K562 (cell line): ENCODE measurements around the gene PSMD9. TPM values are rescaled to one million over a fixed set of nuclear protein-coding genes. Genes with fewer than 3 reads are reported as not detected.

Experiments used
- AFF4 ChIP-seq: sonication (generic); formaldehyde crosslinking; IDR thresholded peaks from 2 replicates; pipeline ENCODE4 v1.8.0; 2023; ENCODE audit warnings: mild to moderate bottlenecking, missing genetic modification reagents
- BCOR ChIP-seq: fragments of 450-650 bp; IDR thresholded peaks from 2 replicates; pipeline ENCODE4 v1.6.1; 2016
- CAMTA2 ChIP-seq: fragments of 250-450 bp; sonication (Bioruptor Pico); conservative IDR thresholded peaks from 2 replicates; pipeline ENCODE4 v1.5.1; 2022
- E2F1 ChIP-seq: sonication (generic); formaldehyde crosslinking; IDR thresholded peaks from 2 replicates; pipeline ENCODE4 v1.8.1; 2023; ENCODE audit warnings: mild to moderate bottlenecking, missing genetic modification reagents, moderate library complexity
- EWSR1 ChIP-seq: fragments of 450-650 bp; IDR thresholded peaks from 2 replicates; pipeline ENCODE4 v1.6.1; 2018; ENCODE audit warnings: borderline replicate concordance, mild to moderate bottlenecking, low read depth, moderate library complexity; ENCODE audit not compliant: partially characterized antibody
- GATA2 ChIP-seq: sonication (generic); formaldehyde crosslinking; IDR thresholded peaks from 2 replicates; pipeline ENCODE4 v1.4.0; 2020; ENCODE audit warnings: mild to moderate bottlenecking, missing genetic modification reagents
- KAT2B ChIP-seq: IDR thresholded peaks from one replicate; pipeline ENCODE4 v1.6.1; 2012; ENCODE audit warnings: low read depth, mild to moderate bottlenecking, control low read depth, inconsistent platforms, low read length, moderate library complexity
- MBD2 ChIP-seq: sonication (generic); IDR thresholded peaks from 2 replicates; pipeline ENCODE4 v1.6.1; 2016; ENCODE audit warnings: low read depth, borderline replicate concordance
- MCM5 ChIP-seq: fragments of 450-650 bp; IDR thresholded peaks from 2 replicates; pipeline ENCODE4 v1.6.1; 2016; ENCODE audit warnings: low read depth
- NRF1 ChIP-seq, 2 experiments: fragments of 450-650 bp; IDR thresholded peaks in 1 of 2; conservative IDR thresholded peaks in 1 of 2; 2 replicates each; pipeline ENCODE4 v1.6.1; 2014; ENCODE audit warnings: mild to moderate bottlenecking in 2 of 2
- SAP30 ChIP-seq: fragments of 200-600 bp; sonication (generic); IDR thresholded peaks from 2 replicates; pipeline ENCODE4 v1.6.1; 2012; ENCODE audit warnings: borderline replicate concordance, low read depth, mild to moderate bottlenecking, moderate library complexity, low read length, control low read depth, inconsistent platforms; ENCODE audit not compliant: insufficient read depth, poor library complexity, severe bottlenecking
- TCFL5 ChIP-seq: fragments of 250-450 bp; sonication (Bioruptor Pico); conservative IDR thresholded peaks from 2 replicates; pipeline ENCODE4 v1.6.1; 2021; ENCODE audit warnings: mild to moderate bottlenecking, moderate library complexity, matching md5 sums
- VEZF1 ChIP-seq: fragments of 200-800 bp; sonication (Bioruptor generic); IDR thresholded peaks from 2 replicates; pipeline ENCODE4 v1.6.1; 2017; ENCODE audit warnings: missing genetic modification characterization, missing compliant biosample characterization
- ZBTB12 ChIP-seq: fragments of 250-450 bp; sonication (Bioruptor Pico); IDR thresholded peaks from 2 replicates; pipeline ENCODE4 v1.4.0; 2020
- ZFPM2 ChIP-seq: fragments of 250-450 bp; sonication (Bioruptor Pico); IDR thresholded peaks from 2 replicates; pipeline ENCODE4 v1.5.1; 2022; ENCODE audit warnings: mild to moderate bottlenecking
- ZNF165 ChIP-seq: fragments of 250-450 bp; sonication (Bioruptor Pico); IDR thresholded peaks from 2 replicates; pipeline ENCODE4 v1.4.0; 2020; ENCODE audit warnings: borderline replicate concordance
- ZNF217 ChIP-seq: sonication (generic); formaldehyde crosslinking; IDR thresholded peaks from 2 replicates; pipeline ENCODE4 v1.8.0; 2022; ENCODE audit warnings: mild to moderate bottlenecking, missing genetic modification reagents
- ZNF436 ChIP-seq: fragments of 250-450, 450-650 bp; sonication (Bioruptor Pico); formaldehyde crosslinking; IDR thresholded peaks from 2 replicates; pipeline ENCODE4 v1.7.0; 2020; ENCODE audit warnings: mild to moderate bottlenecking
- ZNF655 ChIP-seq: fragments of 250-450 bp; sonication (Bioruptor Pico); IDR thresholded peaks from 2 replicates; pipeline ENCODE4 v1.5.0; 2021
- polyA plus RNA-seq, 8 experiments: library from polyadenylated mRNA; depleted of rRNA in 4 of 8; stranded (reverse) in 5 of 8; unstranded in 3 of 8; fragments of >200 nt; fragmentation: Nextera tagmentation in 2 of 8; fragmentation: Illumina TruSeq in 1 of 8; extraction: Ambion mirVana in 2 of 8; extraction: Trizol in 1 of 8; gene quantifications; 2 replicates each; pipeline versions ENCODE4 v1.2.1 to v1.2.3, GENCODE V29; 2011 to 2014; ENCODE audit warnings: inconsistent platforms in 1 of 8, missing spikeins in 1 of 8
- total RNA-seq, 7 experiments: library from RNA; depleted of rRNA in 6 of 7; stranded (reverse); fragments of >200 nt in 6 of 7; fragmentation: Illumina TruSeq in 2 of 7; extraction: Trizol in 2 of 7; gene quantifications; 2 replicates each; pipeline versions ENCODE4 v1.2.1 to v1.2.3, GENCODE V29; 2011 to 2021; ENCODE audit warnings: low replicate concordance in 1 of 7

The PSMD9 gene
- total and polyA plus RNA-seq, 9 of the 15 experiments (the other 6 are each of a cell fraction or from before 2014, with no cell fraction given), result 12.2 to 143 (median 61.3) TPM

- peak; percentile 87 for TF ChIP-seq AFF4
- TF ChIP-seq NRF1 (conservative IDR thresholded peaks at IDR 0.05 in 1 of 2, IDR thresholded peaks at IDR 0.05 in 1 of 2), result peak; percentile 86 to 89
- peak; percentile 88 for TF ChIP-seq VEZF1 (CRISPR knock-in tag)
- TF ChIP-seq ZNF436 (CRISPR knock-in tag), result no peak
- peak; percentile 35; the same call in 1 of the 2 replicates for TF ChIP-seq ZNF217 (CRISPR knock-in tag)
- peak; percentile 82 for TF ChIP-seq SAP30
- TF ChIP-seq CAMTA2 (CRISPR knock-in tag), result no peak
- no peak for TF ChIP-seq ZNF655 (CRISPR knock-in tag)
- no peak; the same call in 1 of the 2 replicates for TF ChIP-seq E2F1 (CRISPR knock-in tag)
- no peak; the same call in 1 of the 2 replicates for TF ChIP-seq ZNF165 (CRISPR knock-in tag)
- peak; percentile 84 for TF ChIP-seq BCOR
- no peak for TF ChIP-seq ZFPM2 (CRISPR knock-in tag)
- no peak for TF ChIP-seq GATA2 (CRISPR knock-in tag)
- peak; percentile 40 for TF ChIP-seq ZBTB12 (CRISPR knock-in tag)
- no peak for TF ChIP-seq MCM5
- TF ChIP-seq TCFL5 (CRISPR knock-in tag), result no peak
- no peak for TF ChIP-seq EWSR1
- TF ChIP-seq KAT2B, result no peak
- peak; percentile 71; the same call in 1 of the 2 replicates for TF ChIP-seq MBD2
Measured at GRCh38 chr12:121888478-121889273, at the start of gene PSMD9 (continued).
